Sigmoid colon (tissue), 7 donors: ENCODE measurements around the gene TNPO3. TPM values are rescaled to one million over a fixed set of nuclear protein-coding genes. Genes with fewer than 3 reads are reported as not detected.
A peak's percentile ranks its signal among the peaks of the same experiment; 100 is the strongest.
"Not testable (repeated sequence)": the region's sequence is repeated elsewhere in the genome, so short reads cannot be mapped to it uniquely, and the experiment has no call there.

ENCODE experiments used
- DNase-seq: peaks from one replicate; pipeline ENCODE4 v3.0.0-alpha.2; 2019
- H3K27ac ChIP-seq, 4 donors: fragments of 200-600 bp; sonication (generic); one replicate each; pipeline ENCODE4 v1.5.1; 2016 to 2019; ENCODE audit warnings: mild to moderate bottlenecking in 1 of 4
- H3K27me3 ChIP-seq, 3 donors: fragments of 200-600 bp; sonication (generic); one replicate each; pipeline ENCODE4 v1.5.1; 2019; ENCODE audit warnings: mild to moderate bottlenecking in 1 of 3
- H3K36me3 ChIP-seq, 4 donors: fragments of 200-600 bp; sonication (generic); one replicate each; pipeline ENCODE4 v1.5.1; 2016 to 2019
- H3K4me1 ChIP-seq, 4 donors: fragments of 200-600 bp; sonication (generic); one replicate each; pipeline ENCODE4 v1.5.1; 2017 to 2019
- H3K4me3 ChIP-seq, 4 donors: fragments of 200-600 bp; sonication (generic); one replicate each; pipeline ENCODE4 v1.5.1; 2017 to 2019; ENCODE audit warnings: mild to moderate bottlenecking in 2 of 4, moderate library complexity in 1 of 4
- H3K9me3 ChIP-seq, 4 donors: fragments of 200-600 bp in 3 of 4; sonication (generic) in 3 of 4; one replicate each; pipeline versions ENCODE4 v1.5.1 to v1.6.1; 2013 to 2019
- CTCF ChIP-seq, 4 experiments: fragments of 450-650 bp in 3 of 4; fragments of 200-600 bp in 1 of 4; IDR thresholded peaks; one replicate each; pipeline ENCODE4 v1.5.1; 2016 to 2019; ENCODE audit warnings: antibody characterized with exemption in 4 of 4, mild to moderate bottlenecking in 3 of 4, moderate library complexity in 2 of 4
- EP300 ChIP-seq, 4 donors: sonication (generic); formaldehyde crosslinking; IDR thresholded peaks; one replicate each; pipeline ENCODE4 v1.6.1; 2017; ENCODE audit warnings: antibody characterized with exemption in 4 of 4
- POLR2A ChIP-seq, 2 donors: fragments of 450-650 bp; IDR thresholded peaks; one replicate each; pipeline ENCODE4 v1.6.1; 2016; ENCODE audit warnings: antibody characterized with exemption in 2 of 2, mild to moderate bottlenecking in 2 of 2, moderate library complexity in 2 of 2
- POLR2AphosphoS5 ChIP-seq, 4 donors: sonication (generic); formaldehyde crosslinking; IDR thresholded peaks; one replicate each; pipeline ENCODE4 v1.6.1; 2017; ENCODE audit warnings: antibody characterized with exemption in 4 of 4
- WGBS, 2 donors: extraction: QIAGEN DNeasy Blood & Tissue Kit; methylation state at CpG; one replicate each; pipeline ENCODE4 v1.1.7; 2013; 5-methylcytosine and 5-hydroxymethylcytosine counted together
- intact Hi-C: fragments of 100-400 bp; cut with DNase I; formaldehyde crosslinking; loops from one replicate; pipeline ENCODE4 v1.15.1; 2023
- polyA plus RNA-seq, 3 donors: library from polyadenylated mRNA; stranded (reverse); fragments of 200-250 nt; gene quantifications; one replicate each; pipeline ENCODE4 v1.2.3, GENCODE V29; 2013
- total RNA-seq, 4 donors: library from RNA; depleted of rRNA; stranded (reverse); fragments of >200 nt; gene quantifications; one replicate each; pipeline ENCODE4 v1.1.0, GENCODE V29; 2016
- donor health status: healthy with polysubstance abuse.
- donor health status: Bipolar disorder and iron deficiency.
- donor health status: healthy.

Gene TNPO3
- total and polyA plus RNA-seq, 7 donors = 13.2 to 40.5 (median 35.2) TPM

GRCh38 chr7:128944487-128945236 lies 110.2 kb downstream of the TNPO3 start:
- 81 to 84% methylated on average over 7 of the region's 7 CpGs for WGBS, 2 donors
- intact Hi-C loops = no loop called here
- Histone ChIP-seq H3K27ac (no peak overlapping the region), H3K9me3 (no peaks in the 10 kb centered on the region), H3K36me3 (no peaks in the 10 kb centered on the region), H3K4me1 (no peaks in the 10 kb centered on the region), H3K4me3 (no peak overlapping the region), H3K27me3 (peaks cover 0 to 19% (median 4%) of the 10 kb centered on the region in 3 donors)
- TF ChIP-seq CTCF (IDR thresholded peaks at IDR 0.05) (no peak), EP300 (IDR thresholded peaks at IDR 0.05) (no peak), POLR2A (IDR thresholded peaks at IDR 0.05) (no peak), POLR2AphosphoS5 (IDR thresholded peaks at IDR 0.05) (no peak)
- no peak for DNase-seq

- H3K36me3 ChIP-seq, DNase-seq, H3K4me1 ChIP-seq, intact Hi-C loops, H3K27ac ChIP-seq, H3K9me3 ChIP-seq, H3K4me3 ChIP-seq: not testable (repeated sequence)
- 85 to 91% methylated on average over 2 of the region's 2 CpGs for WGBS, 2 donors
- peaks cover 3 to 33% (median 15%) of the 10 kb centered on the region in 3 donors for H3K27me3 ChIP-seq
These were observed 111.7 kb downstream of the TNPO3 start for GRCh38 chr7:128943251-128943650.

GRCh38 chr7:128941946-128942526 lies 112.9 kb downstream of the TNPO3 start:
- Histone ChIP-seq H3K4me3 (no peak overlapping the region), H3K9me3 (no peaks in the 10 kb centered on the region), H3K4me1 (peaks cover 0 to 19% (median 18%) of the 10 kb centered on the region in 4 donors), H3K36me3 (no peaks in the 10 kb centered on the region), H3K27me3 (peaks cover 14 to 45% (median 26%) of the 10 kb centered on the region in 3 donors), H3K27ac (no peak overlapping the region)
- intact Hi-C loops = no loop called here
- 86 to 93% methylated on average over 16 of the region's 16 CpGs for WGBS, 2 donors
- TF ChIP-seq CTCF (IDR thresholded peaks at IDR 0.05) (no peak), EP300 (IDR thresholded peaks at IDR 0.05) (no peak), POLR2A (IDR thresholded peaks at IDR 0.05) (no peak), POLR2AphosphoS5 (IDR thresholded peaks at IDR 0.05) (no peak)
- DNase-seq = no peak

GRCh38 chr7:128941323-128941890 lies 113.5 kb downstream of the TNPO3 start:
- WGBS, 2 donors = 74 to 82% methylated on average over 15 of the region's 15 CpGs
- H3K36me3 ChIP-seq = no peaks in the 10 kb centered on the region
- no peak for DNase-seq
- peaks cover 14 to 51% (median 27%) of the 10 kb centered on the region in 3 donors for H3K27me3 ChIP-seq
- TF ChIP-seq EP300 (IDR thresholded peaks at IDR 0.05) = no peak
- no peak for TF ChIP-seq POLR2AphosphoS5 (IDR thresholded peaks at IDR 0.05)
- TF ChIP-seq POLR2A (IDR thresholded peaks at IDR 0.05) = no peak
- no peak for TF ChIP-seq CTCF (IDR thresholded peaks at IDR 0.05)
- no peak overlapping the region for H3K27ac ChIP-seq
- peak overlapping the region in 1 of 4 donors; percentile 55 for H3K4me3 ChIP-seq
- no peaks in the 10 kb centered on the region for H3K9me3 ChIP-seq
- intact Hi-C loops = no loop called here
- peaks cover 0 to 19% (median 18%) of the 10 kb centered on the region in 4 donors for H3K4me1 ChIP-seq
